Neuronal stem cell (in vitro differentiated cells): ENCODE results near the gene EEF1AKMT1.
"Not testable (repeated sequence)": the region's sequence is repeated elsewhere in the genome, so short reads cannot be mapped to it uniquely, and the experiment has no call there.

Experiments
- DNase-seq: peaks from one replicate; pipeline ENCODE4 v3.0.0-alpha.2; 2013; ENCODE audit warnings: low spot score
- H2AFZ ChIP-seq: one replicate; pipeline ENCODE4 v1.6.1; 2013; ENCODE audit warnings: mild to moderate bottlenecking, low read length, inconsistent platforms
- H2AK5ac ChIP-seq: 2 replicates; pipeline ENCODE4 v1.6.1; 2013; ENCODE audit warnings: low read depth, mild to moderate bottlenecking, inconsistent platforms, low read length, moderate library complexity, mixed read lengths
- H2BK120ac ChIP-seq: 2 replicates; pipeline ENCODE4 v1.6.1; 2013; ENCODE audit warnings: low read depth, mild to moderate bottlenecking, inconsistent platforms, low read length, moderate library complexity, mixed read lengths
- H2BK12ac ChIP-seq: one replicate; pipeline ENCODE4 v1.6.1; 2013; ENCODE audit warnings: low read length, inconsistent platforms
- H2BK15ac ChIP-seq: 2 replicates; pipeline ENCODE4 v1.6.1; 2013; ENCODE audit warnings: mild to moderate bottlenecking, low read length, inconsistent platforms, mixed read lengths
- H2BK5ac ChIP-seq: one replicate; pipeline ENCODE4 v1.6.1; 2013; ENCODE audit warnings: inconsistent platforms, mild to moderate bottlenecking, low read length, moderate library complexity
- H3K14ac ChIP-seq: one replicate; pipeline ENCODE4 v1.6.1; 2013; ENCODE audit warnings: low read length, inconsistent platforms
- H3K18ac ChIP-seq: 2 replicates; pipeline ENCODE4 v1.6.1; 2013; ENCODE audit warnings: low read length, inconsistent platforms
- H3K23ac ChIP-seq: 2 replicates; pipeline ENCODE4 v1.6.1; 2013; ENCODE audit warnings: low read depth, mild to moderate bottlenecking, mixed read lengths, low read length, inconsistent platforms; ENCODE audit not compliant: poor library complexity
- H3K27ac ChIP-seq: replicated peaks from 3 replicates; pipeline ENCODE4 v1.5.1; 2013; ENCODE audit warnings: low read length, inconsistent platforms
- H3K27me3 ChIP-seq, 3 experiments: 2 replicates each; pipeline ENCODE4 v1.6.1; 2013; ENCODE audit warnings: low read length in 3 of 3, mild to moderate bottlenecking in 2 of 3, inconsistent platforms in 1 of 3, low read depth in 1 of 3, mixed read lengths in 1 of 3, moderate library complexity in 1 of 3; ENCODE audit not compliant: control insufficient read depth in 3 of 3, insufficient read depth in 3 of 3
- H3K36me3 ChIP-seq, 2 donors: replicated peaks in 1 of 2; 2 replicates each; pipeline ENCODE4 v1.6.1; 2013; ENCODE audit warnings: low read length in 2 of 2; ENCODE audit not compliant: control insufficient read depth in 2 of 2, insufficient read depth in 2 of 2
- H3K4ac ChIP-seq: 2 replicates; pipeline ENCODE4 v1.6.1; 2013; ENCODE audit warnings: inconsistent platforms, mild to moderate bottlenecking, low read length, moderate library complexity
- H3K4me1 ChIP-seq, 2 donors: 1 replicate in 1 of 2; 2 replicates in 1 of 2; pipeline ENCODE4 v1.6.1; 2013; ENCODE audit warnings: low read length in 2 of 2, low read depth in 1 of 2; ENCODE audit not compliant: control insufficient read depth in 2 of 2, insufficient read depth in 1 of 2
- H3K4me2 ChIP-seq: one replicate; pipeline ENCODE4 v1.6.1; 2013; ENCODE audit warnings: mild to moderate bottlenecking, low read length, inconsistent platforms; ENCODE audit not compliant: insufficient read depth, poor library complexity, severe bottlenecking
- H3K4me3 ChIP-seq, 2 donors: 2 replicates each; pipeline ENCODE4 v1.5.1; 2013; ENCODE audit warnings: low read length in 2 of 2, mild to moderate bottlenecking in 2 of 2, inconsistent platforms in 1 of 2, moderate library complexity in 1 of 2
- H3K79me1 ChIP-seq: one replicate; pipeline ENCODE4 v1.6.1; 2013; ENCODE audit warnings: low read depth, mild to moderate bottlenecking, inconsistent platforms, low read length, moderate library complexity
- H3K9ac ChIP-seq: one replicate; pipeline ENCODE4 v1.6.1; 2013; ENCODE audit warnings: mild to moderate bottlenecking, low read depth, low read length, inconsistent platforms; ENCODE audit not compliant: poor library complexity
- H3K9me3 ChIP-seq, 2 donors: replicated peaks in 1 of 2; 2 replicates each; pipeline versions ENCODE3 to v1.6.1; 2013; ENCODE audit warnings: low read length in 2 of 2, mild to moderate bottlenecking in 2 of 2, inconsistent platforms in 1 of 2, low read depth in 1 of 2, mixed read lengths in 1 of 2, moderate library complexity in 1 of 2; ENCODE audit not compliant: control insufficient read depth in 2 of 2, insufficient read depth in 1 of 2
- H4K8ac ChIP-seq: one replicate; pipeline ENCODE4 v1.6.1; 2013; ENCODE audit warnings: low read depth, mild to moderate bottlenecking, inconsistent platforms, low read length, moderate library complexity
- H4K91ac ChIP-seq: one replicate; pipeline ENCODE4 v1.6.1; 2013; ENCODE audit warnings: low read length, low read depth, mild to moderate bottlenecking, inconsistent platforms; ENCODE audit not compliant: poor library complexity
- WGBS, 2 donors: extraction: QIAGEN DNeasy Blood & Tissue Kit; methylation state at CpG; one replicate each; pipeline ENCODE4 v1.1.7; 2013; ENCODE audit warnings: missing lambda C conversion rate in 2 of 2, mixed read lengths in 1 of 2; ENCODE audit not compliant: insufficient read length in 2 of 2, insufficient replicate concordance in 1 of 2; ENCODE audit errors: extremely low coverage in 2 of 2; 5-methylcytosine and 5-hydroxymethylcytosine counted together

EEF1AKMT1 gene

GRCh38 chr13:20684041-20684440 is 89.7 kb downstream of the EEF1AKMT1 start:
- Histone ChIP-seq H3K36me3 (no peaks in the 10 kb centered on the region), H2BK12ac (no peak overlapping the region), H4K8ac (no peak overlapping the region), H3K4ac (no peak overlapping the region), H3K14ac (no peak overlapping the region), H3K4me1 (peaks cover 3 to 10% of the 10 kb centered on the region in 2 donors), H4K91ac (no peak overlapping the region), H3K27ac (no peak overlapping the region), H3K4me2 (no peak overlapping the region), H2BK120ac (no peak overlapping the region), H3K4me3 (no peak overlapping the region), H2AFZ (no peak overlapping the region), H3K23ac (no peak overlapping the region), H3K79me1 (no peaks in the 10 kb centered on the region), H2BK5ac (no peak overlapping the region), H3K9me3 (no peaks in the 10 kb centered on the region), H3K9ac (no peak overlapping the region), H3K27me3 (no peaks in the 10 kb centered on the region), H2AK5ac (no peak overlapping the region), H3K18ac (no peak overlapping the region), H2BK15ac (no peak overlapping the region)
- no CpG with 5 or more reads among the region's 4 CpGs for WGBS, 2 donors
- no peak for DNase-seq

- no peaks in the 10 kb centered on the region for H3K9me3 ChIP-seq
- no peak overlapping the region for H3K9ac ChIP-seq
- no peak overlapping the region for H2BK12ac ChIP-seq
- H2BK120ac ChIP-seq = no peak overlapping the region
- no peak overlapping the region for H3K4me3 ChIP-seq
- H3K4me2 ChIP-seq = no peak overlapping the region
- no peak overlapping the region for H2BK15ac ChIP-seq
- no peak overlapping the region for H2AK5ac ChIP-seq
- H2BK5ac ChIP-seq = no peak overlapping the region
- H2AFZ ChIP-seq = no peak overlapping the region
- H3K4me1 ChIP-seq = peaks cover 2 to 10% of the 10 kb centered on the region in 2 donors
- no peak overlapping the region for H3K4ac ChIP-seq
- H4K8ac ChIP-seq = no peak overlapping the region
- H3K23ac ChIP-seq = no peak overlapping the region
- no peaks in the 10 kb centered on the region for H3K79me1 ChIP-seq
- H3K27me3 ChIP-seq = no peaks in the 10 kb centered on the region
- no peak overlapping the region for H4K91ac ChIP-seq
- no peak overlapping the region for H3K18ac ChIP-seq
- no peaks in the 10 kb centered on the region for H3K36me3 ChIP-seq
- H3K27ac ChIP-seq = no peak overlapping the region
- no peak for DNase-seq
- no CpG with 5 or more reads among the region's 1 CpG for WGBS, 2 donors
- H3K14ac ChIP-seq = no peak overlapping the region
These were observed 91.7 kb downstream of the EEF1AKMT1 start for GRCh38 chr13:20682061-20682460.

GRCh38 chr13:20681481-20681880 is 92.3 kb downstream of the EEF1AKMT1 start:
- not testable (repeated sequence) for H3K27me3 ChIP-seq, H3K27ac ChIP-seq, H4K91ac ChIP-seq, H3K9me3 ChIP-seq, H3K79me1 ChIP-seq, H3K14ac ChIP-seq, H2BK5ac ChIP-seq, DNase-seq, H3K4me1 ChIP-seq, H3K18ac ChIP-seq, H3K4me3 ChIP-seq, H2BK120ac ChIP-seq, H2BK12ac ChIP-seq, H3K36me3 ChIP-seq, H2AK5ac ChIP-seq, H2BK15ac ChIP-seq, H3K4me2 ChIP-seq, H3K4ac ChIP-seq, H2AFZ ChIP-seq, H4K8ac ChIP-seq, H3K9ac ChIP-seq, H3K23ac ChIP-seq
- no CpG with 5 or more reads among the region's 5 CpGs for WGBS, 2 donors

GRCh38 chr13:20680416-20681080 is 93.2 kb downstream of the EEF1AKMT1 start:
- H2BK120ac ChIP-seq = no peak overlapping the region
- H2AK5ac ChIP-seq = no peak overlapping the region
- no peak overlapping the region for H3K4me2 ChIP-seq
- H3K79me1 ChIP-seq = no peaks in the 10 kb centered on the region
- no peak overlapping the region for H2BK15ac ChIP-seq
- no peaks in the 10 kb centered on the region for H3K27me3 ChIP-seq
- H2AFZ ChIP-seq = no peak overlapping the region
- no peak overlapping the region for H3K18ac ChIP-seq
- no peak overlapping the region for H4K91ac ChIP-seq
- H3K4me3 ChIP-seq = no peak overlapping the region
- no peak overlapping the region for H3K14ac ChIP-seq
- H3K4ac ChIP-seq = no peak overlapping the region
- DNase-seq = no peak
- H3K9ac ChIP-seq = no peak overlapping the region
- peaks cover 0 to 10% of the 10 kb centered on the region in 2 donors for H3K4me1 ChIP-seq
- no CpG with 5 or more reads among the region's 10 CpGs for WGBS, 2 donors
- H4K8ac ChIP-seq = no peak overlapping the region
- H2BK5ac ChIP-seq = no peak overlapping the region
- H3K23ac ChIP-seq = no peak overlapping the region
- peaks cover 0 to 10% of the 10 kb centered on the region in 2 donors for H3K36me3 ChIP-seq
- H2BK12ac ChIP-seq = no peak overlapping the region
- no peaks in the 10 kb centered on the region for H3K9me3 ChIP-seq
- no peak overlapping the region for H3K27ac ChIP-seq
